CD4-positive, alpha-beta T cell treated with Interleukin-6 at 100 ng/mL for 8 hours (primary cell): ENCODE data around the gene UNK.
"Not testable (repeated sequence)": the region's sequence is repeated elsewhere in the genome, so short reads cannot be mapped to it uniquely, and the experiment has no call there.

Experiments
- DNase-seq: peaks from one replicate; pipeline ENCODE4 v3.0.0-alpha.2; 2020; ENCODE audit warnings: mixed read lengths, low spot score

Gene UNK

GRCh38 chr17:75774471-75774990, 10.1 kb upstream of the UNK start:
- no peak for DNase-seq

- DNase-seq, result no peak
These were observed 9.5 kb upstream of the UNK start for GRCh38 chr17:75774991-75775668.

- no peak for DNase-seq
These were observed 8.0 kb upstream of the UNK start for GRCh38 chr17:75776386-75777295.

- DNase-seq, result no peak
These were observed 7.2 kb upstream of the UNK start for GRCh38 chr17:75777296-75777922.

GRCh38 chr17:75778066-75778860, 6.3 kb upstream of the UNK start:
- not testable (repeated sequence) for DNase-seq

GRCh38 chr17:75778861-75779249, 5.8 kb upstream of the UNK start:
- DNase-seq, result no peak

- DNase-seq, result peak; percentile 98
These were observed 5.2 kb upstream of the UNK start for GRCh38 chr17:75779250-75779986.

GRCh38 chr17:75779987-75780889, 4.4 kb upstream of the UNK start:
- DNase-seq, result no peak

- peak; percentile 56 for DNase-seq
These were observed 1.4 kb upstream of the UNK start for GRCh38 chr17:75783069-75783783.

GRCh38 chr17:75783803-75784472, 668 bp upstream of the UNK start:
- DNase-seq, result no peak

- DNase-seq, result peak; percentile 91
These were observed 647 bp downstream of the UNK start for GRCh38 chr17:75785016-75785890.

- no peak for DNase-seq
These were observed 6.6 kb downstream of the UNK start for GRCh38 chr17:75791254-75791653.

- no peak for DNase-seq
These were observed 8.9 kb downstream of the UNK start for GRCh38 chr17:75793460-75793859.

- no peak for DNase-seq
These were observed 11.4 kb downstream of the UNK start for GRCh38 chr17:75795820-75796607.

- DNase-seq, result no peak
These were observed 14.8 kb downstream of the UNK start for GRCh38 chr17:75799402-75799801.

GRCh38 chr17:75803883-75804282, 19.3 kb downstream of the UNK start:
- no peak for DNase-seq
